ENCODE measurements around the gene JAZF1. TPM values are rescaled to one million over a fixed set of nuclear protein-coding genes. Genes with fewer than 3 reads are reported as not detected.

The JAZF1 gene
- total RNA-seq, 8 experiments from 2014 or later = 6.5 to 68.8 (median 17.6) TPM

- Histone ChIP-seq H3K4me1 (replicated peaks in 1 of 2) (peaks cover 13 to 14% of the 10 kb centered on the region in 2 donors), H3K27ac (no peak overlapping the region), H3K4me3 (no peak overlapping the region)
- in situ Hi-C loops (cut with MboI; ENCODE audit: low pct_unique_long_range_greater_than_20kb in 2 of 9, low sequenced_read_pairs in 9 of 9, unreplicated experiment in 9 of 9) = no loop called here
- no peak for ATAC-seq (replicated peaks in 6 of 8)
- WGBS, 10 experiments = 90 to 100% (median 96%) methylated on average over 1 to 4 of the region's 5 CpGs
Observed at GRCh38 chr7:28121496-28121895, 59.1 kb downstream of the JAZF1 start.

- ATAC-seq (replicated peaks in 6 of 8) = no peak
- in situ Hi-C loops (cut with MboI; ENCODE audit: low pct_unique_long_range_greater_than_20kb in 2 of 9, low sequenced_read_pairs in 9 of 9, unreplicated experiment in 9 of 9) = no loop called here
- no peak overlapping the region for H3K27ac ChIP-seq
- WGBS, 10 experiments = 79 to 100% (median 96%) methylated on average over 1 to 2 of the region's 2 CpGs; no CpG with 5 or more reads in 4 of the 10 experiments
- H3K4me1 ChIP-seq (replicated peaks in 1 of 2) = no peaks in the 10 kb centered on the region
- no peak overlapping the region for H3K4me3 ChIP-seq
Observed at GRCh38 chr7:28116041-28116440, 64.6 kb downstream of the JAZF1 start.

DNA sequence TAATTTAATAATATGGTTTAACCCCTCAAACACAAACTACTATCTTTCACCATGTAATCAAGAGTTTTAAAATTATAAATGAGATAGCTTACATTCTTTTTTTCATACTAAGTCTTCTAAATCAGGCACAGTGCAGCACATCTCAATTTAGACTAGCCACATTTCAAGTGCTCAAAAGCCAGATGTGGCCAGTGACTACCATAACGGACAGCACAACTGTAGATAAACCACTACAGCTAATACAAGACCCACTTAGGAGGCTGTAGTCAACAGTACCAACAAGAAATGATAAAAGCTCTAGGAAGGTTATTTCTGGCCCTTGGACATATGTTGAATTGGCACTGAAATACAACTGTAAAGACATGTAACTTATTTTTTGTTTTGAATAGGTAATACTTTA, 65.3 kb downstream of the JAZF1 start:
- Histone ChIP-seq H3K4me1 (replicated peaks in 1 of 2) (no peaks in the 10 kb centered on the region), H3K4me3 (no peak overlapping the region), H3K27ac (no peak overlapping the region)
- in situ Hi-C loops (cut with MboI; ENCODE audit: low pct_unique_long_range_greater_than_20kb in 2 of 9, low sequenced_read_pairs in 9 of 9, unreplicated experiment in 9 of 9) = no loop called here
- no peak for ATAC-seq (replicated peaks in 6 of 8)
- WGBS, 10 experiments = 50 to 100% (median 54%) methylated on average over 1 of the region's 1 CpG; no CpG with 5 or more reads in 4 of the 10 experiments

DNA sequence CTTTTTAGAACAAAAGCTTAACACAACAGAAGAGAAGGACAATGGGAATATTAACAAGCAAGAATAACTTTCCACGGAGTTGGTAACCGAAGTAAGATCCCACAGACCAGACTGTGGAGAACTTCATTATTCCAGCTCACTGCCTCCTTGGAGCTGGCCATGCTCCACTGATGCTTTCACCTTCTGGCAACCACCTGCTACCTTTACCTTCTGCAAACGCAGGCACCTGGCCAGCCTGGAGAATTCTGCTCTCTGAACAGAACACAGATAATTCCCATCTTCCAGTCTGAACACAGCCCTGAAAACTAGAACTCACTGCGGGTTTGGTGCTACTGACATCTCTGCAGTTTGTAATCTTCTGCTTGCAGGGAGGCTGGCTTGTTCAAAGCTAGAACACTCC, 66.5 kb downstream of the JAZF1 start:
- Histone ChIP-seq H3K4me3 (no peak overlapping the region), H3K4me1 (replicated peaks in 1 of 2) (no peaks in the 10 kb centered on the region), H3K27ac (no peak overlapping the region)
- WGBS, 10 experiments = 61 to 100% (median 94%) methylated on average over 1 to 4 of the region's 4 CpGs; no CpG with 5 or more reads in 1 of the 10 experiments
- no peak for ATAC-seq (replicated peaks in 6 of 8)
- in situ Hi-C loops (cut with MboI; ENCODE audit: low pct_unique_long_range_greater_than_20kb in 2 of 9, low sequenced_read_pairs in 9 of 9, unreplicated experiment in 9 of 9) = no loop called here

DNA sequence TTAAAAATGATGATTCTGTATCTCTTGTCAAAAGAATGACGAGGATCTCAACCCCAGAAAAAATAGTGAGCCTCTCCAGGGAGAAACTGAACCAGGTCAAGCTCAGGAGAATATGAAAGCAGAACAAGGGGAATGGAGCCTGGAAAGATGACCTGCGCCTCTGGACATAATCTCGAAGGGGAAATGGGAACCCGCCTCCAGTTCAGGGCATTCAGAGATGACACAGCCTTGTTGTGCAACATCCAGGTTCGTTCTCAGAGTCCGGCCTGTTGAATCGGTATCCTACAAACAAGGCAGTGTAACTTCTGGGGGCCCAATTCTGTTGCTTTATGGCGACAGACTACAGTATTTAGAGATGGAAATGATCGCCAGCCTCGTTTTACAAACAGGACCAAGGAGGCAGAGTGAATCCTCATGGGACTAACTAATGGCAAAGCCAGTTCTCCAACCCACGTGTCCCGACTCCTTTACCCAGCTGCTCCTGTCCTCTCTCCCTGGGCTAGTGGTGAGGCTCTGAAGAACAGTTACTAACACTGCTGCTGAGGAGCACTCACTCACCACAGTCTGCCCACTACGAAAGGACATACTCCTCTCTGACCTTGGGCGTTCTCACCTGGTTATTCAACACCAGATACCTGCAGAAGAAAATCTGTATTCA, 67.6 kb downstream of the JAZF1 start:
- no peak overlapping the region for H3K27ac ChIP-seq
- in situ Hi-C loops (cut with MboI; ENCODE audit: low pct_unique_long_range_greater_than_20kb in 2 of 9, low sequenced_read_pairs in 9 of 9, unreplicated experiment in 9 of 9) = no loop called here
- 50 to 100% (median 86%) methylated on average over 2 to 10 of the region's 14 CpGs; no CpG with 5 or more reads in 2 of the 10 experiments for WGBS, 10 experiments

DNA sequence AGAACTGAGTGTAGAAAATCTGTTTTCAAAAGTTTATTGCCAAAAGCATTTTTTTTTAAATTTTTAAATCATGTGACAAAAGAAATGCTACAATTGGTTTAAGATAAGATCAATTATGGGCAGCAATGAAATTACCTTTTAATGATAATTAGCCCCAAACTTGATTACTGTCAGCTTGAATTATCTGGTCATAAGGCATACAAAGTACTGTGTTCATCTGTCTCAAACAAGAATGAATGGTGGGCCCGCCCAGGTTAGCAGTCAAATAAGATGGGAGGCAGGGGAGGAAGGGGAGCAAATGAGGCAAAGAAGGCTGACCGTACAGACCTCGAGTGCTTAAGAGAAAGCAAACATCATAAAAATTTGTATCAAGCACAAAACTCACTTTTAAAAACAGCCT, 68.1 kb downstream of the JAZF1 start:
- H3K27ac ChIP-seq = no peak overlapping the region
- no peaks in the 10 kb centered on the region for H3K4me1 ChIP-seq (replicated peaks in 1 of 2)
- no peak for ATAC-seq (replicated peaks in 6 of 8)
- 20 to 100% (median 67%) methylated on average over 1 to 3 of the region's 3 CpGs; no CpG with 5 or more reads in 3 of the 10 experiments for WGBS, 10 experiments
- H3K4me3 ChIP-seq = no peak overlapping the region
- in situ Hi-C loops (cut with MboI; ENCODE audit: low pct_unique_long_range_greater_than_20kb in 2 of 9, low sequenced_read_pairs in 9 of 9, unreplicated experiment in 9 of 9) = no loop called here

More for the DNA sequence above, 67.6 kb downstream of the JAZF1 start:
- no peak for ATAC-seq (replicated peaks in 6 of 8)
- Histone ChIP-seq H3K4me1 (replicated peaks in 1 of 2) (no peaks in the 10 kb centered on the region), H3K4me3 (no peak overlapping the region)

- 18 to 100% (median 86%) methylated on average over 1 to 3 of the region's 3 CpGs; no CpG with 5 or more reads in 4 of the 10 experiments for WGBS, 10 experiments
- Histone ChIP-seq H3K4me3 (no peak overlapping the region), H3K4me1 (replicated peaks in 1 of 2) (no peaks in the 10 kb centered on the region), H3K27ac (no peak overlapping the region)
- peak in 1 of 8 experiments; percentile 36 for ATAC-seq (replicated peaks in 6 of 8)
- in situ Hi-C loops (cut with MboI; ENCODE audit: low pct_unique_long_range_greater_than_20kb in 2 of 9, low sequenced_read_pairs in 9 of 9, unreplicated experiment in 9 of 9) = no loop called here
Observed at GRCh38 chr7:28112012-28112411, 68.6 kb downstream of the JAZF1 start.

GRCh38 chr7:28110427-28111012, 70.1 kb downstream of the JAZF1 start:
- Histone ChIP-seq H3K27ac (no peak overlapping the region), H3K4me3 (no peak overlapping the region), H3K4me1 (replicated peaks in 1 of 2) (no peaks in the 10 kb centered on the region)
- WGBS, 10 experiments = 76 to 100% (median 91%) methylated on average over 1 to 4 of the region's 4 CpGs; no CpG with 5 or more reads in 2 of the 10 experiments
- in situ Hi-C loops (cut with MboI; ENCODE audit: low pct_unique_long_range_greater_than_20kb in 2 of 9, low sequenced_read_pairs in 9 of 9, unreplicated experiment in 9 of 9) = no loop called here
- ATAC-seq (replicated peaks in 6 of 8) = no peak

DNA sequence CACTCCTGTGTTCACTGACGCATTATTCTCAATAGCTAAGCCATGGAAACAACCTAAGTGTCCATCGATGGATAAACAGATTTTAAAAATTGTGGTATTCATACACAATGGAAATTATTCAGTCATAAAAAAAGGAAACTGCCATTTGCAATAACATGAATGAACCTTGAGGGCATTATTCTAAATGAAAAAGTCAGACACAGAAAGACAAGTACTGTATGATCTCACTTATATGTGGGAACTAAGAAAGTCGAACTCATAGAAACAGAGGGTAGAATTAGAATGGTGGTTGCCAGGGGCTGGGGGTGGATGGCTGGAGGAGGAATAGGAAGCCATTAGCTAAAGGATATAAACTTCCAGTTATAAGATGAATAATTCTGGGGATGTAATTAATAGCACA, 71.8 kb downstream of the JAZF1 start:
- peak in 2 of 8 experiments; percentile 39 to 73 for ATAC-seq (replicated peaks in 6 of 8)
- no peaks in the 10 kb centered on the region for H3K4me1 ChIP-seq (replicated peaks in 1 of 2)
- no peak overlapping the region for H3K27ac ChIP-seq
- in situ Hi-C loops (cut with MboI; ENCODE audit: low pct_unique_long_range_greater_than_20kb in 2 of 9, low sequenced_read_pairs in 9 of 9, unreplicated experiment in 9 of 9) = no loop called here
- no peak overlapping the region for H3K4me3 ChIP-seq
- 45 to 100% (median 92%) methylated on average over 2 to 3 of the region's 3 CpGs; no CpG with 5 or more reads in 3 of the 10 experiments for WGBS, 10 experiments

DNA sequence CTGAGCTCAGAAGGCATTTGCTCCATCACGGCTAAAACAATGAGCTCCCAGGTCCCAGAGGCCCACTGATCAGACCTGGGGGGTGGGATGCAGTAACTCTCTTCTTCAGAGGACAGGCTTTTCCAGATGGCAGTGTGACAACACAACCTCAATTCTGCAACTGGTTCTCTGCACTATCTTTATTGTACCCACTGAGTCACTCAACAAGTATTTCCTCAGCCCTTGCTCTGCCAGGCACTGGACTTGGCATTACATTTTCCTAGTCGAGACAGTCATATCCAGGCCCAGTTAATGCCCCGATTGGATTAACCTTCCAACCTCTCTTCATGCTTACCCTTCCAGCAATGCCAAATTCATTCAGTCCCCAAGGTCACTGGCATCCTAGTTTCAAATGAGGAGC, 72.6 kb downstream of the JAZF1 start:
- Histone ChIP-seq H3K4me3 (no peak overlapping the region), H3K4me1 (replicated peaks in 1 of 2) (no peaks in the 10 kb centered on the region), H3K27ac (no peak overlapping the region)
- ATAC-seq (replicated peaks in 6 of 8) = no peak
- in situ Hi-C loops (cut with MboI; ENCODE audit: low pct_unique_long_range_greater_than_20kb in 2 of 9, low sequenced_read_pairs in 9 of 9, unreplicated experiment in 9 of 9) = no loop called here
- WGBS, 10 experiments = 37 to 100% (median 93%) methylated on average over 1 to 3 of the region's 3 CpGs; no CpG with 5 or more reads in 4 of the 10 experiments

DNA sequence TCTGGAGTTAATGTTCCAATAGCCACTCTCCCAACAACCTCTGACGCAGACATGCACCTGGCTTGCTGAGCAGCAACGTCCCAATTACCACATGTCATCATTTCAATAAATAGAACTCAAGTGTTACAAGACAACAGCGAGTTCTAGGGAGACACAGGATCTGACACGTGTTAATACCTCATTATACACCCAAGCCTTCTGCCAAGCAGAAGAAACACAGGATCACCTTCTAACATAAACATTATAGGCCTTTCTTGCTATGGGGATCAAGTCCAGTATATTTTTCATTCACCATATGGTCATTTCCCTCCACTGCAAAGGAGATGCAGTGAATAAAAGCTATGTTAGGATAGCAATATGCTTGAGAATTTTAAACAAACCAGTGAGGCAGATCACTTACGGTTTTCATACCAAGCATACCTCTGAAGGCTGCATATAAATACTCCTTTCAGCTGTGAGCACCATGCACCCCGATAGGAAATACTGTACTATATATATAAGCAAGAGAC, 74.2 kb downstream of the JAZF1 start:
- H3K4me1 ChIP-seq (replicated peaks in 1 of 2) = no peaks in the 10 kb centered on the region
- H3K4me3 ChIP-seq = no peak overlapping the region
- peak in 1 of 8 experiments; percentile 47 for ATAC-seq (replicated peaks in 6 of 8)
- in situ Hi-C loops (cut with MboI; ENCODE audit: low pct_unique_long_range_greater_than_20kb in 2 of 9, low sequenced_read_pairs in 9 of 9, unreplicated experiment in 9 of 9) = no loop called here
- WGBS, 10 experiments = 21 to 91% (median 78%) methylated on average over 1 to 5 of the region's 6 CpGs
- H3K27ac ChIP-seq = no peak overlapping the region

DNA sequence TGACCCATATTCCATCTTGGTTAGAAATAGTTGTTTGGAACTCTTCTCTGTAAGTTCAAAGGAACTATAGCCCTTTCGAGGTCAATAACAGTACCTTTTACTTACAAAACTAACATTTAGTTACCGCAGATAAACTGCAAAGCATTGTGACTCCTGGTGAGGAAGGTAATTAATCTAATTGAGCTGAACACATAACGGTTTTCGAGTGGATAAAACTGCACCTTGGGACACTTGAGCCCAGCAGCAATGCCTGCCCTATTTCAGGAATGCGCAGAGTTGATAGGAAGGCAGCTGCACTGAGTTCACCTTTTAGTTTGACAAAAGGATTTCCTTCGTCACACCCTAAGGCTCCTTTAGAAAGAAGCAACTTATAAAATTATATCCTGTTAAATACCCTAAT, 75.4 kb downstream of the JAZF1 start:
- WGBS, 10 experiments = 71 to 100% (median 95%) methylated on average over 2 to 6 of the region's 6 CpGs; no CpG with 5 or more reads in 1 of the 10 experiments
- no peak overlapping the region for H3K27ac ChIP-seq
- no peaks in the 10 kb centered on the region for H3K4me1 ChIP-seq (replicated peaks in 1 of 2)
- ATAC-seq (replicated peaks in 6 of 8) = no peak
- in situ Hi-C loops (cut with MboI; ENCODE audit: low pct_unique_long_range_greater_than_20kb in 2 of 9, low sequenced_read_pairs in 9 of 9, unreplicated experiment in 9 of 9) = no loop called here
- no peak overlapping the region for H3K4me3 ChIP-seq

GRCh38 chr7:28104811-28105210, 75.8 kb downstream of the JAZF1 start:
- no peak for ATAC-seq (replicated peaks in 6 of 8)
- in situ Hi-C loops (cut with MboI; ENCODE audit: low pct_unique_long_range_greater_than_20kb in 2 of 9, low sequenced_read_pairs in 9 of 9, unreplicated experiment in 9 of 9) = no loop called here
- H3K27ac ChIP-seq = no peak overlapping the region
- no peaks in the 10 kb centered on the region for H3K4me1 ChIP-seq (replicated peaks in 1 of 2)
- no peak overlapping the region for H3K4me3 ChIP-seq
- WGBS, 10 experiments = 60 to 100% (median 90%) methylated on average over 1 to 4 of the region's 4 CpGs; no CpG with 5 or more reads in 1 of the 10 experiments
